HG03521 (cell line): Measurements from ENCODE around the gene GNG11.
"Not testable (repeated sequence)": the region's sequence is repeated elsewhere in the genome, so short reads cannot be mapped to it uniquely, and the experiment has no call there.

ENCODE experiments used
- ATAC-seq: cut with Tn5 transposase; IDR thresholded peaks from one replicate; pipeline ENCODE4 v1.9.1; 2021; ENCODE audit warnings: mild to moderate bottlenecking, moderate library complexity; ENCODE audit not compliant: unreplicated experiment

GNG11 gene

GRCh38 chr7:93911242-93911641 is 10.3 kb upstream of the GNG11 start:
- ATAC-seq = not testable (repeated sequence)

DNA sequence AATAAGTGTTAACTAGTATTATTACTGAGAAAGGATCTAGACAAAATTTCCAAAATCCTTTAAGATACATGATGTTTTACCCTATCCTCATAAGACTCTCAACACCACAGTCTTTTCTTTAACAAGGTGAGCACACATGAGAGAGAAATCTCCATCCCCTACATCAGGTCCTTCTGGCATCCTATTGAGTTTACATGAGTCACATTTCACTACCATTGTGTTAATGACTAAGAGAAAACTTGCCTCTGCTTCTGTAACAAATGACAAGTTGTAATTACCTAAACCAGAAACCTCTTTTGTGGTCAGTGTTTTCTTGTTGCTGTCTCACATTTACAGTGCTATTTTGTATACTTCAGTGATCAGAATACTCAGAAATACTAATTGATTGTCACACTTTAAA is 9.9 kb upstream of the GNG11 start:
- ATAC-seq = not testable (repeated sequence)

DNA sequence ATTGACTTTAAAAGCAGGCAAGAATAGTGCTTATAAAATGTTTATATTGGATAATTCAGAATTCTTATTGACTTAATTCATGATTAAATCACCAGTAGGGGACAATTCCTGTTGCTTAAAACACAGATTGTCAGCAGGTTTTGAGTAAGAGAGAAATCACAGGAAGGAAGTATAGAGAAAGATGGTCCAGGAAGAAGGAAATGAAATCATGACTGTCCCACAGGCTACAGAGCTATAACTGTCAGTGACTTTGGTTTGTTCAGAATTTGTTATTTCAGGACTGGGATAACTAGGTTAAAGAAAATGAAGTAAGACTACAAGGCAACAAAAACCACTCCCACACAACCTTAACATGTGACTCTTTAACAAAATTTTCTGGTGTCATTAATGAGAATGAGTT is 8.3 kb upstream of the GNG11 start:
- ATAC-seq = no peak

DNA sequence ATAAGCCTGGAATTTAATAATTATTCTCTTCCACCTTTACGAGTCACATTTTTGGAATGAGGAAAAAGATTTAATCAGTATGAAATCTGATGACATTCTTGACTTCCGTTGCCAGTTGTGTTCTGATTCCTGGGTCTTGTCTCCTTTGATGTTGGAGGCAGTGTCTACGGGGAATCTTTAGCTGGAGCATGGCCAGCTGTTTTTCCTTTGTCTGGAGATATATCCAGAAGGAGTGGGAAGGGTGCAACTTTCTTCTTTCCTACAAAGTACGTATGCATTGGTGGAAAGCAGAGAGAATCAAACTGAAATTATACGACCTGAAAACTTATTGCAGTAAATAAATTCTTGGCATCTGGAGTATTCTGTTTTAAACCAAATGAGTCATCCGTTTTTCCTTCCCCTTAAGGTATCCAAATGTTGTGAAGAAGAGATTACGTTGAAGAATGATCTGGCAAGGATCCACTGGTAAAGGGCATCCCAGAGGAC is 6.9 kb upstream of the GNG11 start:
- ATAC-seq = no peak

GRCh38 chr7:93915206-93915842 is 6.2 kb upstream of the GNG11 start:
- ATAC-seq = not testable (repeated sequence)

DNA sequence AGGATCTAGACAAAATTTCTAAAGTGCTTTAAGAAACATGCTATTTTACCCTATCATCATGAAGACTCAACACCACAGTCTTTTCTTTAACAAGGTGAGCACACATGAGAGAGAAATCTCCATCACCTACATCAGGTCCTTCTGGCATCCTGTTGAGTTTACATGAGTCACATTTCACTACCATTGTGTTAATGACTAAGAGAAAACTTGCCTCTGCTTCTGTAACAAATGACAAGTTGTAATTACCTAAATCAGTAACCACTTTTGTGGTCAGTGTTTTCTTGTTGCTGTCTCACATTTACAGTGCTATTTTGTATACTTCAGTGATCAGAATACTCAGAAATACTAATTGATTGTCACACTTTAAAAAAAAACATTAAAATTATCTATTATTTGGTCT is 5.6 kb upstream of the GNG11 start:
- not testable (repeated sequence) for ATAC-seq

- not testable (repeated sequence) for ATAC-seq
Observed at GRCh38 chr7:93916315-93916714, 5.2 kb upstream of the GNG11 start.

DNA sequence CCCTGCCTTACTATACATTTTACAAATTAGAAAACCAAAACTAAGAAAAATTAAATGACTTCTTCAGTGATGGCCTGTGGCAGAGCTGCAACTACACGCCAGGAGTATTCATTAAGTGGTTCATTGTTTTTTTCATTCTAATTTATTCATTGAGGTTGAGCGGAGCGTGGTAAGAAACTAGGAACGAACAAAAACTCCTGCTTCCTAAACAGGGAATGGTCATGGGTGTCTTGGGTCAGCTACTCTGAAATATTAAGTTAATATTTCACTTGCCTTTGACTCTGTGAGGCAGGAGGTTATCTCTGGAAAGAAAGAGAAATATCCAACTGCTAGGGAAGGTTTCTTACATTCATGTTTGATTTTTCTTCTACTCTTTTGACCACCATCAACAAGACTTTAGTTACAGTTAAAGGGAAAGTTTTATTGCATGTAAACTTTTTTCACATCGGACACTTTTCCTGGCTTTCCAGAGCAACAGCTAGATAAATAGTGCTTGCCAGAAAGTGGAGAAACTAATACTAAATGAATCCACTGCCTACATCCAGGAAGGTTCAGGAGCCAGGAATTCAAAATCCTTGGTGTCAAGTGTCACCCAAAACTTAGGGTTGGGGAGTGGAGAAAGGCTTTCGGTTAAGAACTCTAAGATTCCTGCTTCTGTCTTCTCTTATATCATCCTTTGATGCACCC is 896 bp upstream of the GNG11 start:
- no peak for ATAC-seq

GRCh38 chr7:93921186-93921585 is 349 bp upstream of the GNG11 start:
- ATAC-seq = no peak

DNA sequence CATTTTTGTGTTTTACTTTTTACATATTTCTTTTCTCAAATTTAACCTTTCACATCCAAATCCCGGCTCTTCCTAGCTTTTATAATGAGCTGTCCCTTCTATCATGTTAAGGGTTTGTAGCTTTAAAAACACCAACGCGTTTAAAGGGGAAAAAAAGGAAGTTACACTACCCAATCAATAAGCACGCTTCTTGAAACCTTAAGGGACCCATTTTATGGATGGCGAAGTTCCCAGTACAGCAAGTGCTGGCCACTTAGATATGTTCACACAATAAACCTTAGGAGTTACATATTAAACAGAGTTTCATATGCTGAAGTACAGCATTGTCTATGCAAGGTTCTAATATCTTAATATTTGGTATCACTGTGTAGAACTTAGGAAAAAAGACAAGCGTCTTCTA is 1.8 kb downstream of the GNG11 start:
- ATAC-seq = no peak

DNA sequence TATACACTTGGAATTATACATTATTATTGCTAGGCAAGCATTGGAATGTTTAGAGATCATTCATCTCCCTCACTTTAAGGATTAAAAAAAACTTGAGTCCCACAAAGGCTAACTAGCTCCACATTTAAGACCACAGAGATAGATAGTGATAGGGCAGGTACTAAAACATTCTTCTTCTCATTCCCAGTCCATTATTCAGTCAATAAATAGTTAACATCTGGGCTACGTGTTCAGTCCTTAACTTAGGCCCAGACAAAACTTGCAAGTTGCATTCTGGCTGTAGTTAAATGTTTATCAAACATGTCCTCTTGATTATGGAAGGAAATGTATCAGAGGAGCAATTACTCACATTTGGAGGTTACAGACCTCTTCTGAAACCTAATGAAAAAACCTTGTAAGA is 2.4 kb downstream of the GNG11 start:
- ATAC-seq = no peak

DNA sequence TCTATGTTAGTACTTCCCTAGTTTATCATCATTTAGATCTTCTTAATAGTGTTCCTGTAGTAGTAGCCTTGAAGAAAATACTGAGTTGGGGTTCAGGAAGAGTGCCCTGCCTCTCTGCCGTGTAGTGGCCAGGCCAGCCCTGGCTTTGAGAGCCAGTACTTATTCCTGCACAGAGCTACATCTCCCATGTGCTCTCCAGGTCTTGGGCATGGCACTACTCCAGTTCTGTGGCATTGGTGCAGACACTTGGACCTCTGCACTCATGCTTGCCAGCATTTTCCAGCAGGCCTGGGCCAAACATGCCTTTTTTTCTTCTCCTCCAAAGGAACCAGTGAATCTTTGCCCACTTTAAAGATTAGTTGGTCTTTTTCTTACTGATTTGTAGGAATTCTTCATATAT is 5.3 kb downstream of the GNG11 start:
- ATAC-seq = no peak

DNA sequence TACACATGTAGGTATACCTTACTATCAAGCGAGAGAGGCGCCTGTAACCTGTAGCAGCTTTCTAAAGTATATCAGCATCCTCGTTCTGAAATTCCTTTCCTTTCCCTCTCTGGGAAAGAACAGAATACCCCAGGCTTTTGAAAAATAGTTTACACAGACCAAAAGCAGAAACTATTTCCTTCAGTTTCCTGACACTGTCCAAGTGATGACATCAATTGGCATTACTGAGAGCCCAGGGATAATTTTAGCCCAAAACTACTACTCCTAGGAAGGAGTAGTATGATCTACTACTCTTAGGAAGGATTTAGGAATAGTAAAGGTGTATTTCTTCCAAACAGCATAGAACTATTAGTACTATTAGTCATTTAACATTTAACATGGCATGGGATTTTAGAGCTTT is 6.0 kb downstream of the GNG11 start:
- no peak for ATAC-seq

- ATAC-seq = no peak
Observed at GRCh38 chr7:93931655-93932054, 10.1 kb downstream of the GNG11 start.

GRCh38 chr7:93933156-93933555 is 11.6 kb downstream of the GNG11 start:
- no peak for ATAC-seq

GRCh38 chr7:93935102-93935501 is 13.6 kb downstream of the GNG11 start:
- ATAC-seq = no peak

DNA sequence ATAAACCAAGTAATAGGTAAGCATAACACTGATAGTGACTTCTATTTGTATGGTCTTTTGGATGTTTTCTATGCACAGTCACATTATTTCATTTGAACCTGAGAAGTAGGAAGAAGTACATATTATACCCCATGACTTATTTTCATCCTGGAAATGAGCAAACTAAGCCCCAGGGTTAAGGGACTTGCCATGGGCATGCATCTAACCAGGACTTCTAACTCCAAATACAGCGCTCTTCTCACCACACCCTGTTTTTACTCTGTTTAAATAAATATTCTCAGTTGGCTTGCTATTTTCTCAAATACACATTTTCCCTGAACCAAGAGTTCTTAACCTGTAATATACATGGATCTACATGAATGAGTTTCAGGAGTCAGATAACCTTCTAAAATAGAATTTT is 16.3 kb downstream of the GNG11 start:
- no peak for ATAC-seq

- no peak for ATAC-seq
Observed at GRCh38 chr7:93938293-93938692, 16.8 kb downstream of the GNG11 start.

DNA sequence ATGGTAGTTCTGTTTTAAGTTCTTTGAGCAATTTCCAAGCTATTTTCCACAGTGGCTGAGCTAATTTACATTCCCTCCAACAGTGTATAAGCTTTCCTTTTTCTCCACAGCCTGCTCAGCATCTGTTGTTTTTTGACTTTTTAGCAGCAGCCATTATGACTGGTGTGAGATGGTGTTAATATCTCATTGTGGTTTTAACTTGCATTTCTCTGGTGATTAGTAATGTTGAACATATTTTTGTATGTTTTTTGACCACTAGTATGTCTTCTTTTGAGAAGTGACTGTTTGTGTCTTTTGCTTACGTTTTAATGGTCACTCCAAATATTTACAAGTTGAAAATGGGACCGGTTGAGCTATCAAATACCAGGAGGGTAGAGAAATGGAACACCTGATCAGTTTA is 20.4 kb downstream of the GNG11 start:
- ATAC-seq = no peak

- ATAC-seq = no peak
Observed at GRCh38 chr7:93943816-93944540, 22.4 kb downstream of the GNG11 start.

GRCh38 chr7:93944673-93945072 is 23.1 kb downstream of the GNG11 start:
- no peak for ATAC-seq

GRCh38 chr7:93945083-93945482 is 23.5 kb downstream of the GNG11 start:
- ATAC-seq = no peak
